ENCODE measurements around the gene FRMD3.

Gene FRMD3

GRCh38 chr9:83497441-83497840 lies 40.8 kb downstream of the FRMD3 start:
- Histone ChIP-seq H3F3A (ENCODE audit: low read depth) (no peaks in the 10 kb centered on the region), H3K27me3 (ENCODE audit: insufficient read depth, low read length, poor library complexity, severe bottlenecking) (no peaks in the 10 kb centered on the region), H3K4me3 (ENCODE audit: low read length, poor library complexity, severe bottlenecking) (no peak overlapping the region), H3K36me3 (ENCODE audit: insufficient read depth, low read length) (no peaks in the 10 kb centered on the region), H3K9me2 (replicated peaks; ENCODE audit: low read depth, low read length) (no peaks in the 10 kb centered on the region), H3K9ac (ENCODE audit: low read depth, low read length, poor library complexity, severe bottlenecking) (no peak overlapping the region), H3K79me2 (ENCODE audit: insufficient read depth, low read length) (no peaks in the 10 kb centered on the region), H3K4me1 (ENCODE audit: insufficient read depth, low read length, poor library complexity, severe bottlenecking) (no peaks in the 10 kb centered on the region), H4K20me1 (ENCODE audit: insufficient read depth, low read length, poor library complexity, severe bottlenecking) (no peaks in the 10 kb centered on the region), H2AFZ (ENCODE audit: low read length) (no peak overlapping the region), H3K9me3 (ENCODE audit: insufficient read depth, low read depth, low read length) (no peaks in the 10 kb centered on the region), H3K4me2 (ENCODE audit: low read depth, low read length, poor library complexity, severe bottlenecking) (no peak overlapping the region)
- TF ChIP-seq CTCF (conservative IDR thresholded peaks at IDR 0.05; ENCODE audit: low read length) (no peak), EZH2phosphoT487 (IDR thresholded peaks at IDR 0.05; ENCODE audit: borderline replicate concordance) (no peak)

GRCh38 chr9:83491995-83492394 lies 46.2 kb downstream of the FRMD3 start:
- Histone ChIP-seq H3K4me1 (ENCODE audit: insufficient read depth, low read length, poor library complexity, severe bottlenecking) (no peaks in the 10 kb centered on the region), H3F3A (ENCODE audit: low read depth) (no peaks in the 10 kb centered on the region), H3K79me2 (ENCODE audit: insufficient read depth, low read length) (no peaks in the 10 kb centered on the region), H3K36me3 (ENCODE audit: insufficient read depth, low read length) (no peaks in the 10 kb centered on the region), H3K27me3 (ENCODE audit: insufficient read depth, low read length, poor library complexity, severe bottlenecking) (no peaks in the 10 kb centered on the region), H3K4me3 (ENCODE audit: low read length, poor library complexity, severe bottlenecking) (no peak overlapping the region), H3K9me3 (ENCODE audit: insufficient read depth, low read depth, low read length) (no peaks in the 10 kb centered on the region), H4K20me1 (ENCODE audit: insufficient read depth, low read length, poor library complexity, severe bottlenecking) (no peaks in the 10 kb centered on the region), H2AFZ (ENCODE audit: low read length) (no peak overlapping the region), H3K4me2 (ENCODE audit: low read depth, low read length, poor library complexity, severe bottlenecking) (no peak overlapping the region), H3K9ac (ENCODE audit: low read depth, low read length, poor library complexity, severe bottlenecking) (no peak overlapping the region), H3K9me2 (replicated peaks; ENCODE audit: low read depth, low read length) (no peaks in the 10 kb centered on the region)
- no peak for TF ChIP-seq EZH2phosphoT487 (IDR thresholded peaks at IDR 0.05; ENCODE audit: borderline replicate concordance)

GRCh38 chr9:83491413-83491812 lies 46.8 kb downstream of the FRMD3 start:
- Histone ChIP-seq H3K4me3 (ENCODE audit: low read length, poor library complexity, severe bottlenecking) (no peak overlapping the region), H3K9me2 (replicated peaks; ENCODE audit: low read depth, low read length) (no peaks in the 10 kb centered on the region), H3K4me1 (ENCODE audit: insufficient read depth, low read length, poor library complexity, severe bottlenecking) (no peaks in the 10 kb centered on the region), H2AFZ (ENCODE audit: low read length) (no peak overlapping the region), H3K79me2 (ENCODE audit: insufficient read depth, low read length) (no peaks in the 10 kb centered on the region), H4K20me1 (ENCODE audit: insufficient read depth, low read length, poor library complexity, severe bottlenecking) (no peaks in the 10 kb centered on the region), H3F3A (ENCODE audit: low read depth) (no peaks in the 10 kb centered on the region), H3K4me2 (ENCODE audit: low read depth, low read length, poor library complexity, severe bottlenecking) (no peak overlapping the region), H3K9me3 (ENCODE audit: insufficient read depth, low read depth, low read length) (no peaks in the 10 kb centered on the region), H3K36me3 (ENCODE audit: insufficient read depth, low read length) (no peaks in the 10 kb centered on the region), H3K27me3 (ENCODE audit: insufficient read depth, low read length, poor library complexity, severe bottlenecking) (no peaks in the 10 kb centered on the region), H3K9ac (ENCODE audit: low read depth, low read length, poor library complexity, severe bottlenecking) (no peak overlapping the region)
- no peak for TF ChIP-seq CTCF (conservative IDR thresholded peaks at IDR 0.05; ENCODE audit: low read length)
- TF ChIP-seq EZH2phosphoT487 (IDR thresholded peaks at IDR 0.05; ENCODE audit: borderline replicate concordance), result no peak

- TF ChIP-seq EZH2phosphoT487 (IDR thresholded peaks at IDR 0.05; ENCODE audit: borderline replicate concordance), result no peak
- no peak for TF ChIP-seq CTCF (conservative IDR thresholded peaks at IDR 0.05; ENCODE audit: low read length)
- Histone ChIP-seq H3K79me2 (ENCODE audit: insufficient read depth, low read length) (no peaks in the 10 kb centered on the region), H3K9me2 (replicated peaks; ENCODE audit: low read depth, low read length) (no peaks in the 10 kb centered on the region)
Measured at GRCh38 chr9:83489961-83490360, 48.2 kb downstream of the FRMD3 start.

More at GRCh38 chr9:83489961-83490360, 48.2 kb downstream of the FRMD3 start:
- Histone ChIP-seq H3K36me3 (ENCODE audit: insufficient read depth, low read length) (no peaks in the 10 kb centered on the region), H3K4me2 (ENCODE audit: low read depth, low read length, poor library complexity, severe bottlenecking) (no peak overlapping the region), H3F3A (ENCODE audit: low read depth) (no peaks in the 10 kb centered on the region), H4K20me1 (ENCODE audit: insufficient read depth, low read length, poor library complexity, severe bottlenecking) (no peaks in the 10 kb centered on the region), H3K4me1 (ENCODE audit: insufficient read depth, low read length, poor library complexity, severe bottlenecking) (no peaks in the 10 kb centered on the region), H3K4me3 (ENCODE audit: low read length, poor library complexity, severe bottlenecking) (no peak overlapping the region), H3K9ac (ENCODE audit: low read depth, low read length, poor library complexity, severe bottlenecking) (no peak overlapping the region), H3K9me3 (ENCODE audit: insufficient read depth, low read depth, low read length) (no peaks in the 10 kb centered on the region), H3K27me3 (ENCODE audit: insufficient read depth, low read length, poor library complexity, severe bottlenecking) (no peaks in the 10 kb centered on the region), H2AFZ (ENCODE audit: low read length) (no peak overlapping the region)
